HCT116 (cell line): ENCODE results near the gene RNF112.

Experiments
- ATF3 ChIP-seq: IDR thresholded peaks from 2 replicates; pipeline ENCODE4 v1.6.1; 2012
- CEBPB ChIP-seq: IDR thresholded peaks from 2 replicates; pipeline ENCODE4 v1.6.1; 2012; ENCODE audit warnings: low read depth
- CTCF ChIP-seq, 3 experiments: fragments of 200-600 bp in 1 of 3; sonication (generic) in 1 of 3; IDR thresholded peaks in 2 of 3; conservative IDR thresholded peaks in 1 of 3; 2 replicates each; pipeline ENCODE4 v1.5.1; 2012 to 2017; ENCODE audit warnings: low read depth in 2 of 3, low read length in 2 of 3, antibody characterized with exemption in 1 of 3, borderline replicate concordance in 1 of 3, control low read depth in 1 of 3, mild to moderate bottlenecking in 1 of 3, mixed read lengths in 1 of 3, mixed run types in 1 of 3, moderate library complexity in 1 of 3; ENCODE audit not compliant: insufficient read depth in 1 of 3
- EGR1 ChIP-seq: IDR thresholded peaks from 2 replicates; pipeline ENCODE4 v1.6.1; 2012; ENCODE audit warnings: low read depth
- EZH2 ChIP-seq: fragments of 200-600 bp; sonication (generic); IDR thresholded peaks from 2 replicates; pipeline ENCODE4 v1.6.1; 2017; ENCODE audit warnings: antibody characterized with exemption, mixed run types
- JUND ChIP-seq: IDR thresholded peaks from 2 replicates; pipeline ENCODE4 v1.6.1; 2012
- MAX ChIP-seq: IDR thresholded peaks from 2 replicates; pipeline ENCODE4 v1.6.1; 2012
- POLR2A ChIP-seq: IDR thresholded peaks from 2 replicates; pipeline ENCODE4 v1.7.0; 2011; ENCODE audit warnings: borderline replicate concordance; ENCODE audit not compliant: insufficient read depth, insufficient read length; ENCODE audit errors: extremely low read depth
- POLR2AphosphoS5 ChIP-seq: IDR thresholded peaks from 2 replicates; pipeline ENCODE4 v1.6.1; 2011; ENCODE audit warnings: mild to moderate bottlenecking, low read depth, low read length, moderate library complexity
- RAD21 ChIP-seq: IDR thresholded peaks from 2 replicates; pipeline ENCODE4 v1.6.1; 2012; ENCODE audit warnings: low read depth, mild to moderate bottlenecking
- REST ChIP-seq: IDR thresholded peaks from 2 replicates; pipeline ENCODE4 v1.6.1; 2012; ENCODE audit warnings: low read depth
- SIN3A ChIP-seq: IDR thresholded peaks from 2 replicates; pipeline ENCODE4 v1.6.1; 2012; ENCODE audit warnings: low read depth
- SP1 ChIP-seq: IDR thresholded peaks from 2 replicates; pipeline ENCODE4 v1.6.1; 2012; ENCODE audit warnings: low read depth
- ZNF274 ChIP-seq: fragments of 200-500 bp; sonication (Bioruptor generic); IDR thresholded peaks from 2 replicates; pipeline ENCODE4 v1.6.1; 2014; ENCODE audit warnings: mild to moderate bottlenecking, low read depth, low read length, inconsistent platforms

- no peak for TF ChIP-seq CEBPB
- TF ChIP-seq POLR2A = no peak
- no peak for TF ChIP-seq CTCF (IDR thresholded peaks at IDR 0.05 in 2 of 3, conservative IDR thresholded peaks at IDR 0.05 in 1 of 3; ENCODE audit: borderline replicate concordance in 1 of 3, insufficient read depth in 1 of 3, low read depth in 2 of 3, low read length in 2 of 3)
- TF ChIP-seq POLR2AphosphoS5 = no peak
- no peak for TF ChIP-seq SIN3A
- no peak for TF ChIP-seq EZH2
- no peak for TF ChIP-seq REST
- no peak for TF ChIP-seq MAX
- no peak for TF ChIP-seq ATF3
- TF ChIP-seq ZNF274 = no peak
- TF ChIP-seq EGR1 = no peak
- TF ChIP-seq SP1 = no peak
- no peak for TF ChIP-seq JUND
- no peak for TF ChIP-seq RAD21
Observed at GRCh38 chr17:19390951-19391350, 20.1 kb upstream of the RNF112 start.
